GM21390 (cell line): ENCODE measurements around the gene TXNL1.

Source experiments
- ATAC-seq: cut with Tn5 transposase; IDR thresholded peaks from one replicate; pipeline ENCODE4 v1.9.1; 2021; ENCODE audit not compliant: unreplicated experiment

Gene TXNL1

GRCh38 chr18:56570978-56571377 is 67.4 kb downstream of the TXNL1 start:
- no peak for ATAC-seq

DNA sequence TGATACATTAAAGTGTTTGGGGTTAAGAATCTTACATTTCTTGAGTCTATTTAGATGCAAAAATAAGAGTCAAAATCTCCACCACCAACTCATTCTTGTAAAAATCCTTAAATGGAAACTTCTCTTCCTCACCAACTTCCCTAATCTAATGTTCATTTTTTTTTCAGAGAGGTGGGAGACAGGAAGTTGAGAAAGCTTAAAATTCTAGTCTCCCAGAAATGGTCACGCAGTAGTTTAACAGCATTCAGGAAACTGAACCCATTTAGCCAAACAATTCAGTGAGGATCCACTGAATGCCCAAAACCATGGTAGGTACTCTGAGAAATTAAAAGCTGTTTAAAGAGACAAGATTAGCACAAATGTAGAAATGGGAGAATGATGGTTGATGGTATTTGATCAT is 69.0 kb downstream of the TXNL1 start:
- ATAC-seq: no peak

DNA sequence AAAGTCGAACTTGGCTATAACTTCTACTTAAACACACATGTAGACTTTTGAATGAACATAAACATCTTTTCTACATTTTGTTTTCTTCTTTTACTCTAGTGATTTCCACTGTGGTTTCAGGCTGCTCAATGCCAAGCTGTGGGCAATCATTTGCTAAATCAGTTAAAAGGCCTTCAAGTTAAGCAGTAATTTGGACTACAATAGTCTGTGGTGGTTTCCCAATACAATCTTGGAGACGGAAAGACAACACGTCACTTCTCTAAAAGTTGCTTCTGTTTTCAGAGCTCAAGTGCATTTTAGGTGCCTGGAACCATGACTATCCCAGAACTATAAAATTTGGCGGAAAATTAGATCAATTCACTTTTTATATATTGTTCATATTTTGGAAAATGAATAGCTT is 69.4 kb downstream of the TXNL1 start:
- no peak for ATAC-seq

GRCh38 chr18:56565551-56566345 is 72.6 kb downstream of the TXNL1 start:
- ATAC-seq: no peak

DNA sequence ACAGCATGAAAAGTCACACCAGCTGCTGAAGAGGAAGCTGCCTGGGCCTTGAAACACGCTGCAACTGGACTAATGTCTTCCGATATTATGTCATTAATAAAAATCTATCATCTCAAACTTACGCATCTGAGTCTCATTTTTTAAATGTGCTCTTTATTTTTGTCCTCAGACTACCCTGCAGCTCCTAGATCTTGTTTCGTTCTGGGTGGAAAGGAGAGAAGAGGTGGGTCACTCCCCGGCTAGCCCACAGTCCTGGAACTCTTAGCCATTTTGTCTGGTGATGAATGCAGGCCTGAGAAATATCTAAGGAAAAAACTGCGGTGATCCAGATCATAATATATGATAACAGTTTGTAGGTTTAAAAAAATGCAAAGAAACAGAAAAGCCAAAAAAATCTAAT is 73.3 kb downstream of the TXNL1 start:
- ATAC-seq: no peak

DNA sequence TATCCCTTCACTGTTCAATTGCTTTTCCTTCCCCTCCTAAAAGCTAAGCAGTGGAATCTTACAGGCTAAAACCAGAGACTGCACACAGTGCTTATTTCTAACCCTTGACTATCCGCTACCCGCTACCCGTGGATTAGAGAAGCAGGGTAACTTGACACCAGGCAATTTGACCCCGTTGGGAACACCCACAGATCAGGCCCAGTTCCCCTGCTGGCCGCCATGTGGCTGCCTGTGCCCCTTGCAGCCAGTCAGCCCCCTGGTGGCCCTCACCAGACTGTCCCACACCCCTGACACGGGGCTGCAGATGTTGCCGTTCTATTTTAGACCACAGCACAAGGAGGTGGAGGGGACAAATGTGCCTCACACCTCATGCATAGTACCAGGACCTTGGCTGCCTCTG is 74.8 kb downstream of the TXNL1 start:
- ATAC-seq: no peak

DNA sequence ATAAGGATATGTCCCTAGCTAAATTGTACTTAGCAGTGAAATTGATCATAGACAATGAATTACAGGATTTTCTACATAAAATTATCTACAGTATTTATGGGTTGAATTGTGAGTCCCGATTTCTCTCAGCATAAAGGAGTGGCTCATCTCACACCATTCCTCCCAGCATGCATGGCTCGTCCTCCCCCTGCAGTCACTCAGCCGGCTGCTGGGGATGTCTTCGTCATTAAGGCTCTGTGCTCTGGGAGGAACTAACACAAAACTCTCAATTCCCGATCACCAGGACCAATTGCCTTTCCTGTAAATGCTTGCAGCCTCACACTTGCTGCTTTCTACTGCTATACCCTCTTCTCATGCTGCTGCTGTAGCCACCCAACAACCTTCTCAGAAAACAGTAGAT is 75.9 kb downstream of the TXNL1 start:
- no peak for ATAC-seq

GRCh38 chr18:56560992-56561391 is 77.4 kb downstream of the TXNL1 start:
- no peak for ATAC-seq

GRCh38 chr18:56559044-56559443 is 79.3 kb downstream of the TXNL1 start:
- no peak for ATAC-seq

GRCh38 chr18:56556907-56557306 is 81.5 kb downstream of the TXNL1 start:
- ATAC-seq: no peak

GRCh38 chr18:56550121-56550520 is 88.3 kb downstream of the TXNL1 start:
- ATAC-seq: no peak
